Measurements from ENCODE around the gene AGAP3. TPM values are rescaled to one million over a fixed set of nuclear protein-coding genes. Genes with fewer than 3 reads are reported as not detected.

AGAP3 gene
- polyA plus RNA-seq, 1 experiment = 52.1 TPM

DNA sequence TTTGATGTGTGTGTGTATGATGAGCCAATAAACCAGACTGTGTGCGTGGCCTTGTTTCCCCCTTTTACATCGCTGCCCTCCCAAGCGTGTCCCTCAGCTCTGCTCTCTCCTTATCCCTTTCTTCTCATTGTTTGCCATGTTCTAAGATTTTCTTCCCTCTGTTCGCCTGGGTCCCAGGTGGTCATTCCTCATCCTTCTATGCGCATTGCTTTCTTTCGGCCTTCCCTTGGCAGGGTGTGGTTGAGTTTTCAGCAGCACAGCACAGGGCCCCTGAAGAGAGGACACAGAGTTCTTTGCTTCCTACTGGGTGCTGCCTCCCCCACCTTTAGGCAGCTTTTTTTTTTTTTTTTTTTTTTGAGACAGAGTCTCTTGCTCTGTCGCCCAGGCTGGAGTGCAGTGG lies 58.1 kb downstream of the AGAP3 start:
- Histone ChIP-seq H3K4me3 (ENCODE audit: low read depth, low read length) (no peak overlapping the region), H3K27me3 (ENCODE audit: control insufficient read depth, insufficient read depth, low read length) (peaks cover under 1% of the 10 kb centered on the region; the same call in 1 of the 2 replicates), H3K36me3 (ENCODE audit: control insufficient read depth, insufficient read depth, low read length) (peaks cover 29% of the 10 kb centered on the region)
- TF ChIP-seq, protein P1, sequence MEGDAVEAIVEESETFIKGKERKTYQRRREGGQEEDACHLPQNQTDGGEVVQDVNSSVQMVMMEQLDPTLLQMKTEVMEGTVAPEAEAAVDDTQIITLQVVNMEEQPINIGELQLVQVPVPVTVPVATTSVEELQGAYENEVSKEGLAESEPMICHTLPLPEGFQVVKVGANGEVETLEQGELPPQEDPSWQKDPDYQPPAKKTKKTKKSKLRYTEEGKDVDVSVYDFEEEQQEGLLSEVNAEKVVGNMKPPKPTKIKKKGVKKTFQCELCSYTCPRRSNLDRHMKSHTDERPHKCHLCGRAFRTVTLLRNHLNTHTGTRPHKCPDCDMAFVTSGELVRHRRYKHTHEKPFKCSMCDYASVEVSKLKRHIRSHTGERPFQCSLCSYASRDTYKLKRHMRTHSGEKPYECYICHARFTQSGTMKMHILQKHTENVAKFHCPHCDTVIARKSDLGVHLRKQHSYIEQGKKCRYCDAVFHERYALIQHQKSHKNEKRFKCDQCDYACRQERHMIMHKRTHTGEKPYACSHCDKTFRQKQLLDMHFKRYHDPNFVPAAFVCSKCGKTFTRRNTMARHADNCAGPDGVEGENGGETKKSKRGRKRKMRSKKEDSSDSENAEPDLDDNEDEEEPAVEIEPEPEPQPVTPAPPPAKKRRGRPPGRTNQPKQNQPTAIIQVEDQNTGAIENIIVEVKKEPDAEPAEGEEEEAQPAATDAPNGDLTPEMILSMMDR (IDR thresholded peaks at IDR 0.05; ENCODE audit: insufficient read depth, low read depth, low read length) = no peak
- ChIA-PET CTCF (interaction anchor here (0.7 to 1.2 kb wide), 2 partner anchors 11 to 13 kb away, joined by 3 read pairs; no protein-coding TSS in a partner anchor), POLR2A (no interaction called here)
- DNase-seq (ENCODE audit: low read depth) = no peak

DNA sequence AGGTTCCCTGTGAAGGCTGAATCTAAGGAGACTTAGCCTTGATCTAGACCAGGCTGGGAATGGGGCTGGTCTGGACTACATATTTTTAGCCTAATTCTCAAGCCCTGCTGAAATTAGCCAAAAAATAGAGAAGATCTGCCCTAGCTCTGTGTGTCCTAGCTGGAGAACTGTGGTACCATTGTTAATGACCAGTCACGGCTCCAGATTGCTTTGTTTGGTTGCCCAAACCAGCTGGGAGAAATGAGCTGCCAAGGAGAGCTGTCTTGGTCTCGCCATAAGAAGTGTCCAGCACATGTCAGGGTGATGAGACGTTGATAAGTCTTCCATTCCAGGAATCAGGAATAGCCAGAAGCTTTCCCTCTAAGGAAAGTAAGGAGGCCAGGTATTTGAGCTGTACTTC lies 60.5 kb downstream of the AGAP3 start:
- TF ChIP-seq, protein P1 (IDR thresholded peaks at IDR 0.05; ENCODE audit: insufficient read depth, low read depth, low read length) = no peak
- CTCF ChIA-PET = interaction anchor here (0.6 to 1.8 kb wide), 2 partner anchors 23 to 29 kb away, joined by 3 to 7 read pairs; no protein-coding TSS in a partner anchor
- no peak for DNase-seq (ENCODE audit: low read depth)
- no peak overlapping the region for H3K4me3 ChIP-seq (ENCODE audit: low read depth, low read length)
- H3K36me3 ChIP-seq (ENCODE audit: control insufficient read depth, insufficient read depth, low read length) = peaks cover 18% of the 10 kb centered on the region
- H3K27me3 ChIP-seq (ENCODE audit: control insufficient read depth, insufficient read depth, low read length) = peaks cover 15% of the 10 kb centered on the region
- POLR2A ChIA-PET = no interaction called here

DNA sequence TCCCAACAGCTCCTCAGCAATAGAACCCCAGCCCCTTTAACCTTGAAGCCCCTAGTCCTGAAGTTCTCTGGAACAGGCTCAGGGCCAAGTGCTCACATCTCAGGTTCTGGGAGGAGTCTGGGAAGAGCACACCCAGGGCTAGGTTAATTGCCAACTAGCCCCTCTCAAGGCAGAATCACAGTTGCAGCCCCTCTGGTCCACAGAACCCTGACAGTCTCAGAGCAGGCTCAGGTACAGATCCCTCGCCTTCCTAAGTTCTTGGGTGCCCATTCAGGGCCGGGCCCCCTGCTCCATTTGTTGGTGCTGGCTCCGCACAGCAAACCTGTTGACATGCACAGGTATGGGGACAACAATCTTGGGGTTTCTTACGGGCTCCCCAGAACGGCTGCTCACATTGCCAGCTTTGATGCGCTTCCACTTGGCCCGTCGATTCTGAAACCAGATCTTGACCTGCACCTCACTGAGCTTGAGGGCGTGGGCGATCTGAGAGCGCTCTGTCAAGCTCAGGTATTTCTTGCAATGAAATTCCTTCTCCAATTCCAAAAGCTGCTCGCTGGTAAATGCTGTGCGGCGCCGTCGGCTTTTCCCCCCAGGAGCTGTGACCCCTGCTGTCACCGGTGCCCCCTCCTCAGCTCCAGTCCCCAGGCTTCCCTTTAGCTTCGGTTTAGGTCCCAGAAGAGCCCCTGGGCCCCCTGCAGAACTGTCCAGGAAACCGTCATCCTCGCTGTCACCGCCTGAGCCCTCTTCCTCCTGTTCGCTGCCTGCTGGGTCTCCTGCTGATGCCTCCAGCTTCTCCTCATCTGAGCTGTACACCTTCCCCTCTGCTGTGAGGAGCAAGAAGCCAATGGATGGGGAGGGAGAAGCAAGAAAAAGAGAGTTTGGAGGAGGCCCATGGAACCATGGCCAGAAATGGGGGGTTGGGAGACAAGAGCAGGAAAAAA lies 62.3 kb downstream of the AGAP3 start:
- CTCF ChIA-PET = interaction anchor here (1.0 to 1.8 kb wide), 4 partner anchors 12 to 25 kb away, joined by 3 to 7 read pairs (median 3); partner anchors contain the start of gene GBX1
- TF ChIP-seq, protein P1 (IDR thresholded peaks at IDR 0.05; ENCODE audit: insufficient read depth, low read depth, low read length) = no peak
- Histone ChIP-seq H3K4me3 (ENCODE audit: low read depth, low read length) (no peak overlapping the region), H3K27me3 (ENCODE audit: control insufficient read depth, insufficient read depth, low read length) (peaks cover 23% of the 10 kb centered on the region), H3K36me3 (ENCODE audit: control insufficient read depth, insufficient read depth, low read length) (peaks cover 8% of the 10 kb centered on the region)
- POLR2A ChIA-PET = no interaction called here
- no peak for DNase-seq (ENCODE audit: low read depth)

DNA sequence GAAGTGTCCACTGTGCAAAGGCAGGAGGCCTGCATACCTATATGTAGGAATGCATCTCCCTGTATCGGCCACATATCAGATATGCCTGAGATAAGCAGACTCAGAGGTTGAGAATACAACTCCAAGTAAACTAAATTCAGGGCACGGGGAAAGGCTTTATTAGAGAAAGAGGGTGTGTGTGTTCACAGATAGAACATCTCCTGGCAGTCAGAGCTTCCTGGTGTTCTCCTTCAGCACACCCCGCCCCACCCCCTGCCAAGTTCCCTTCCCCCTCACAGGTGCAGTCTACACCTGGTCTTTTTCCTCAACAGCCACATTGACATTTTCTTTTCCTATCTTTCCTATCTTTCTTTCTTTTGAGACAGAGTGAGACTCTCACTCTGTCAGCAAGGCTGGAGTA lies 64.1 kb downstream of the AGAP3 start:
- H3K4me3 ChIP-seq (ENCODE audit: low read depth, low read length) = no peak overlapping the region
- peaks cover 26% of the 10 kb centered on the region for H3K27me3 ChIP-seq (ENCODE audit: control insufficient read depth, insufficient read depth, low read length)
- CTCF ChIA-PET = interaction anchor here (1.0 to 1.8 kb wide), 4 partner anchors 10 to 27 kb away, joined by 3 to 4 read pairs (median 4); no protein-coding TSS in a partner anchor
- no peaks in the 10 kb centered on the region for H3K36me3 ChIP-seq (ENCODE audit: control insufficient read depth, insufficient read depth, low read length)
- TF ChIP-seq, protein P1 (IDR thresholded peaks at IDR 0.05; ENCODE audit: insufficient read depth, low read depth, low read length) = no peak
- POLR2A ChIA-PET = no interaction called here
- DNase-seq (ENCODE audit: low read depth) = no peak

Data from BJ (cell line).